Measurements from ENCODE around the gene ACOX2. TPM values are rescaled to one million over a fixed set of nuclear protein-coding genes. Genes with fewer than 3 reads are reported as not detected.

The ACOX2 gene
- polyA plus RNA-seq, 3 donors = 2.4 to 2.5 (median 2.4) TPM

DNA sequence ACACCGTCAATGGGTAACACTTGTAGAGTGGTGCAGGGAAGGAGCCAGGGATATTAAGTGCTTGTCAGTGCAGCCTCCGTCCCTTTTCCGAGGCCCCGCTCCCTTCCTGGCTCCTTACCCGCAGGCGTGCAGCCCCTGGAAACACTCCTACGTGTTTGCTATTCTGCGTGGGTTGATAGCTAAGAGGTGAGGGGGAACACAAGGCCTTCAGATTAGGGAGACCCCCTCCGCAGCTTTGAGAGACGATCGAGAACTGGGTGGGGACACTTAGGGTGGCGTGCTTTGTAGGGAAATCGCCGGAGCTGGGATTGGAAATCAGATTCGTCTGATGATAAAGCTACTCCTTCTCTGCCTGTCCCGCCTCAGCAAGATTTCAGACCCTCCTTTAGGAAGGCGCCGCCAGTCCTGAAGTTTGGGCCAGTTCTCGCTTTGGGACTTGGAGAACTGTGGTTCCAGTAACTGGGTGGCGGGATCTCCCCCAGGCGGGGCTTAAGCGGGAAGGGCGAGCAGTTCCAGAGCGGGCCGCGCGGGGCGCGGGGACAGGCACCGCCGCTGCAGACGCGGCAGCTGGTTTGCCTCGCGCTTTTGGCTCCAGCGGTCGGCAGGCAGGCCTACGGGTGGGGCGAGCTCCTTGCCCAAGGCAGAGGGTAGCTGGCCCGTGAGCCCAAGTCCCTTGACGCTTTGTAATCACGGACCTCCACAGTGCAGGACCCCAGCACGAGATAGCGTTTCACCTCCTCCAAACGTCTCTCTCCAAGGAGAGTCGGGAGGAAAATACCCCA, 48.2 kb upstream of the ACOX2 start:
- Mint-ChIP-seq H3K27ac (peak overlapping the region in 3 of 7 donors; percentile 38 to 73 (median 54)), H3K27me3 (ENCODE audit: low read depth in 3 of 3) (peaks cover 53 to 67% (median 61%) of the 10 kb centered on the region in 3 donors), H3K4me3 (peak overlapping the region; percentile 93 to 98), H3K9me3 (peaks cover 0 to 27% (median 19%) of the 10 kb centered on the region in 7 donors), H3K36me3 (peaks cover 4 to 6% of the 10 kb centered on the region in 2 donors), H3K4me1 (peaks cover 22% of the 10 kb centered on the region)
- Histone ChIP-seq H3K27ac (ENCODE audit: low read depth in 1 of 2, low read length in 2 of 2) (peak overlapping the region in 1 of 2 donors; percentile 31), H3K9me3 (replicated peaks in 1 of 2; ENCODE audit: control insufficient read depth in 1 of 2, insufficient read depth in 1 of 2, low read length in 2 of 2) (peaks cover 0 to 27% of the 10 kb centered on the region in 2 donors), H3K4me2 (replicated peaks; ENCODE audit: extremely low read depth, low read length, poor library complexity, severe bottlenecking) (peak overlapping the region; percentile 95), H3K27me3 (ENCODE audit: control insufficient read depth in 2 of 2, insufficient read depth in 2 of 2, low read length in 2 of 2) (peaks cover 36 to 62% of the 10 kb centered on the region in 2 donors), H3K4me1 (ENCODE audit: control insufficient read depth in 1 of 2, insufficient read depth in 2 of 2, low read length in 2 of 2) (peaks cover 5 to 9% of the 10 kb centered on the region in 2 donors), H3K4me3 (replicated peaks in 1 of 3; ENCODE audit: low read depth in 2 of 3, low read length in 3 of 3) (peak overlapping the region; percentile 56 to 94 (median 71)), H3K36me3 (replicated peaks in 1 of 2; ENCODE audit: control insufficient read depth in 1 of 2, insufficient read depth in 2 of 2, low read length in 2 of 2) (no peaks in the 10 kb centered on the region), H3K9ac (ENCODE audit: insufficient read depth, low read length, poor library complexity, severe bottlenecking) (peak overlapping the region; percentile 57), H3K79me2 (ENCODE audit: insufficient read depth, low read length) (no peaks in the 10 kb centered on the region), H4K20me1 (ENCODE audit: insufficient read depth, low read length) (no peaks in the 10 kb centered on the region), H2AFZ (ENCODE audit: insufficient read depth, low read depth, low read length, poor library complexity, severe bottlenecking) (peak overlapping the region; percentile 89)
- WGBS (ENCODE audit: insufficient coverage) = 3% methylated on average over 35 of the region's 46 CpGs
- intact Hi-C loops (cut with micrococcal nuclease) = no loop called here
- TF ChIP-seq CTCF (IDR thresholded peaks at IDR 0.05) = peak; percentile 80
- peak; percentile 42 to 50 (median 47) for DNase-seq

DNA sequence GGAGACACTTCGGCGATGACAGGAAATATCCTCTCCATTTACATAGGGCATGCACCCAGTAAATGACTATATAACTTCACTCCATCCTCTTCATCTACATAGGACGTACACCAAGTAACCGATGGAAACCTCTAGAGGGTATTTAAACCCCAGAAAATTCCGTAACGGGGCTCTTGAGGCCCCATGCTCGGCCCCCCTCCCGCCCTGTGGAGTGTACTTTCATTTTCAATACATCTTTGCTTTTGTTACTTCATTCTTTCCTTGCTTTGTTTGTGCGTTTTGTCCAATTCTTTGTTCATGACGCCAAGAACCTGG, 47.7 kb upstream of the ACOX2 start:
- Mint-ChIP-seq H3K27me3 (ENCODE audit: low read depth in 3 of 3) (peaks cover 53 to 64% (median 60%) of the 10 kb centered on the region in 3 donors), H3K4me3 (peak overlapping the region; percentile 93 to 98), H3K4me1 (peaks cover 22% of the 10 kb centered on the region), H3K36me3 (peaks cover 4 to 6% of the 10 kb centered on the region in 2 donors), H3K27ac (no peak overlapping the region), H3K9me3 (peaks cover 0 to 27% (median 19%) of the 10 kb centered on the region in 7 donors)
- peak overlapping the region; percentile 56 to 94 (median 71) for H3K4me3 ChIP-seq (replicated peaks in 1 of 3; ENCODE audit: low read depth in 2 of 3, low read length in 3 of 3)
- no peaks in the 10 kb centered on the region for H4K20me1 ChIP-seq (ENCODE audit: insufficient read depth, low read length)
- no peaks in the 10 kb centered on the region for H3K36me3 ChIP-seq (replicated peaks in 1 of 2; ENCODE audit: control insufficient read depth in 1 of 2, insufficient read depth in 2 of 2, low read length in 2 of 2)
- no peak for DNase-seq
- H3K27me3 ChIP-seq (ENCODE audit: control insufficient read depth in 2 of 2, insufficient read depth in 2 of 2, low read length in 2 of 2) = peaks cover 36 to 59% of the 10 kb centered on the region in 2 donors
- peaks cover 0 to 27% of the 10 kb centered on the region in 2 donors for H3K9me3 ChIP-seq (replicated peaks in 1 of 2; ENCODE audit: control insufficient read depth in 1 of 2, insufficient read depth in 1 of 2, low read length in 2 of 2)
- no peak for TF ChIP-seq CTCF (IDR thresholded peaks at IDR 0.05)
- peaks cover 5 to 9% of the 10 kb centered on the region in 2 donors for H3K4me1 ChIP-seq (ENCODE audit: control insufficient read depth in 1 of 2, insufficient read depth in 2 of 2, low read length in 2 of 2)
- H3K27ac ChIP-seq (ENCODE audit: low read depth in 1 of 2, low read length in 2 of 2) = peak overlapping the region in 1 of 2 donors; percentile 31
- WGBS (ENCODE audit: insufficient coverage) = 20% methylated on average over 4 of the region's 10 CpGs
- intact Hi-C loops (cut with micrococcal nuclease) = no loop called here
- peak overlapping the region; percentile 89 for H2AFZ ChIP-seq (ENCODE audit: insufficient read depth, low read depth, low read length, poor library complexity, severe bottlenecking)
- peak overlapping the region; percentile 57 for H3K9ac ChIP-seq (ENCODE audit: insufficient read depth, low read length, poor library complexity, severe bottlenecking)
- peak overlapping the region; percentile 95 for H3K4me2 ChIP-seq (replicated peaks; ENCODE audit: extremely low read depth, low read length, poor library complexity, severe bottlenecking)
- H3K79me2 ChIP-seq (ENCODE audit: insufficient read depth, low read length) = no peaks in the 10 kb centered on the region
